ENCODE data around the gene ASIC4.

Gene ASIC4

DNA sequence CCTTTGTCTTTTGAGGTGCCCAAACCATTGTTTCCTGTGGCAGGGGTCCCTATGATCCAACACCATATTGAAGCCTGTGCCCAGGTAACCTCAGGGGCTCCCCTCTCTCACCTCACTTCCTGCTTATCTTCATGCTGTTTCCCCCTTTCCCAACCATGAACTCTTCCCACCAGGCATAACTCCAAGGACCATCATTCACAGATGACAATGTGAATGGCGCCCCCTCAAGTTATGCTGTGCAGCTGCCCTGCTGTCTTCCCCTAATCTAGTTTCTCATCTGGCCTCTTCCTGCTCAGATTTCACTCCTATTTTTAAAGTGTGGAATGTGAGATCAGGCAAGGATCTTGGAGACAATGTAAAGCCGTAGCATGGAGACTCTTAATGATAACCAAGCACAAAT is 14.1 kb upstream of the ASIC4 start:
- Histone ChIP-seq H3K27ac (replicated peaks; ENCODE audit: low read length) (no peak overlapping the region), H3K27me3 (ENCODE audit: control insufficient read depth in 3 of 3, insufficient read depth in 3 of 3, low read depth in 1 of 3, low read length in 3 of 3) (peaks cover 13 to 33% (median 20%) of the 10 kb centered on the region in 3 experiments), H3K9ac (ENCODE audit: low read depth, low read length, poor library complexity) (no peak overlapping the region), H2BK5ac (ENCODE audit: low read length) (no peak overlapping the region), H2AK5ac (ENCODE audit: low read depth, low read length) (no peak overlapping the region), H3K4me1 (ENCODE audit: control insufficient read depth in 2 of 2, insufficient read depth in 1 of 2, low read depth in 1 of 2, low read length in 2 of 2) (peaks cover 7 to 10% of the 10 kb centered on the region in 2 donors), H2AFZ (ENCODE audit: low read length) (no peak overlapping the region), H3K4me2 (ENCODE audit: insufficient read depth, low read length, poor library complexity, severe bottlenecking) (no peak overlapping the region), H2BK15ac (ENCODE audit: low read length) (no peak overlapping the region), H4K91ac (ENCODE audit: low read depth, low read length, poor library complexity) (no peak overlapping the region), H4K8ac (ENCODE audit: low read depth, low read length) (no peak overlapping the region), H3K9me3 (replicated peaks in 1 of 2; ENCODE audit: control insufficient read depth in 2 of 2, insufficient read depth in 1 of 2, low read depth in 1 of 2, low read length in 2 of 2) (no peaks in the 10 kb centered on the region), H3K23ac (ENCODE audit: low read depth, low read length, poor library complexity) (no peak overlapping the region), H3K4me3 (ENCODE audit: low read length in 2 of 2) (no peak overlapping the region), H3K18ac (ENCODE audit: low read length) (no peak overlapping the region), H2BK120ac (ENCODE audit: low read depth, low read length) (no peak overlapping the region), H3K14ac (ENCODE audit: low read length) (no peak overlapping the region), H2BK12ac (ENCODE audit: low read length) (no peak overlapping the region), H3K36me3 (replicated peaks in 1 of 2; ENCODE audit: control insufficient read depth in 2 of 2, insufficient read depth in 2 of 2, low read length in 2 of 2) (peaks cover 0 to 5% of the 10 kb centered on the region in 2 donors), H3K79me1 (ENCODE audit: low read depth, low read length) (no peaks in the 10 kb centered on the region), H3K4ac (ENCODE audit: low read length) (no peak overlapping the region)
- WGBS, 2 donors (ENCODE audit: extremely low coverage in 2 of 2, insufficient read length in 2 of 2, insufficient replicate concordance in 1 of 2): no CpG with 5 or more reads among the region's 2 CpGs
- DNase-seq (ENCODE audit: low spot score): no peak

DNA sequence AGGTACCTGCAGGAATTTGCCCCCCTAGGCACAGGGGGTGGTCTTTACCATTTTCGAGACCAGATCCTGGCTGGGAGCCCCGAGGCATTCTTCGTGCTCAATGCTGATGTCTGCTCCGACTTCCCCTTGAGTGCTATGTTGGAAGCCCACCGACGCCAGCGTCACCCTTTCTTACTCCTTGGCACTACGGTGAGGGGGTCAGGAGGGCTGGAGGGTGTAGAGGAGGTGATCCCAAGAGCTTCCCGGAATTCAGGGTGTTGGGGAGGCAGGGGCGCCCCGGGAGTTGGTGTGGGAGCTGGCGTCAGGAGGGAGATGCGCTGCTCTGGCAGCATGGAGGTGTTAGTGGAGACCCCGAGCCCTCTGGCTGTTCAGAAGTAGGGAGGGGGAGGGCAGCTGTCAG is 12.4 kb upstream of the ASIC4 start:
- no peak overlapping the region for H3K9ac ChIP-seq (ENCODE audit: low read depth, low read length, poor library complexity)
- no peak overlapping the region for H2BK5ac ChIP-seq (ENCODE audit: low read length)
- peaks cover 11 to 16% (median 12%) of the 10 kb centered on the region in 3 experiments for H3K27me3 ChIP-seq (ENCODE audit: control insufficient read depth in 3 of 3, insufficient read depth in 3 of 3, low read depth in 1 of 3, low read length in 3 of 3)
- no peak overlapping the region for H3K27ac ChIP-seq (replicated peaks; ENCODE audit: low read length)
- H4K91ac ChIP-seq (ENCODE audit: low read depth, low read length, poor library complexity): no peak overlapping the region
- no peak overlapping the region for H2AFZ ChIP-seq (ENCODE audit: low read length)
- H3K4me2 ChIP-seq (ENCODE audit: insufficient read depth, low read length, poor library complexity, severe bottlenecking): no peak overlapping the region
- no peak overlapping the region for H3K4ac ChIP-seq (ENCODE audit: low read length)
- peaks cover 5% of the 10 kb centered on the region in 2 donors for H3K36me3 ChIP-seq (replicated peaks in 1 of 2; ENCODE audit: control insufficient read depth in 2 of 2, insufficient read depth in 2 of 2, low read length in 2 of 2)
- H3K9me3 ChIP-seq (replicated peaks in 1 of 2; ENCODE audit: control insufficient read depth in 2 of 2, insufficient read depth in 1 of 2, low read depth in 1 of 2, low read length in 2 of 2): no peaks in the 10 kb centered on the region
- no peak overlapping the region for H2AK5ac ChIP-seq (ENCODE audit: low read depth, low read length)
- no peak overlapping the region for H3K4me3 ChIP-seq (ENCODE audit: low read length in 2 of 2)
- no CpG with 5 or more reads among the region's 14 CpGs for WGBS, 2 donors (ENCODE audit: extremely low coverage in 2 of 2, insufficient read length in 2 of 2, insufficient replicate concordance in 1 of 2)
- no peak overlapping the region for H2BK15ac ChIP-seq (ENCODE audit: low read length)
- peaks cover 6 to 9% of the 10 kb centered on the region in 2 donors for H3K4me1 ChIP-seq (ENCODE audit: control insufficient read depth in 2 of 2, insufficient read depth in 1 of 2, low read depth in 1 of 2, low read length in 2 of 2)
- H2BK12ac ChIP-seq (ENCODE audit: low read length): no peak overlapping the region
- no peak overlapping the region for H3K14ac ChIP-seq (ENCODE audit: low read length)
- no peak overlapping the region for H4K8ac ChIP-seq (ENCODE audit: low read depth, low read length)
- no peak overlapping the region for H3K18ac ChIP-seq (ENCODE audit: low read length)
- no peak overlapping the region for H2BK120ac ChIP-seq (ENCODE audit: low read depth, low read length)
- no peaks in the 10 kb centered on the region for H3K79me1 ChIP-seq (ENCODE audit: low read depth, low read length)
- H3K23ac ChIP-seq (ENCODE audit: low read depth, low read length, poor library complexity): no peak overlapping the region
- DNase-seq (ENCODE audit: low spot score): no peak

DNA sequence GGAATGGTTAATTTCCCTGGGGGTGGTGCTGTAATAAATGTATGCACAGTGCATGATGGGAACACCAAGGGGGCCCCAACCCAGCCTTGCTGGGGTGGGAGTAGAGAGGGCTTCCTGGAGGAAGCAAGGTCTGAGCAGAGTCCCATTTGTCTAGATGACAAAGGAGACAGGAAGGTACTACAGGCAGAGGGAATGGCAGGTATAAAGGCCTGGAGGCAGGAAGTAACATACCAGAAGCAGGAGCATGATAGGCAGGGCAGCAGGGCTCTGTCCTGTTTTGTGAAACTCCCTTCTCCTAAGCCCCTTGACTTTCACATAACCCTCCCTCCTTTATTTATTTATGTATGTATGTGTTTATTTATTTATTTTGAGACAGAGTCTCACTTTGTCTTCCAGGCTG is 11.7 kb upstream of the ASIC4 start:
- Histone ChIP-seq H3K36me3 (replicated peaks in 1 of 2; ENCODE audit: control insufficient read depth in 2 of 2, insufficient read depth in 2 of 2, low read length in 2 of 2) (peaks cover 5% of the 10 kb centered on the region in 2 donors), H3K4me2 (ENCODE audit: insufficient read depth, low read length, poor library complexity, severe bottlenecking) (no peak overlapping the region), H3K4me3 (ENCODE audit: low read length in 2 of 2) (no peak overlapping the region), H3K14ac (ENCODE audit: low read length) (no peak overlapping the region), H3K9ac (ENCODE audit: low read depth, low read length, poor library complexity) (no peak overlapping the region), H4K8ac (ENCODE audit: low read depth, low read length) (no peak overlapping the region), H4K91ac (ENCODE audit: low read depth, low read length, poor library complexity) (no peak overlapping the region), H3K27ac (replicated peaks; ENCODE audit: low read length) (no peak overlapping the region), H3K9me3 (replicated peaks in 1 of 2; ENCODE audit: control insufficient read depth in 2 of 2, insufficient read depth in 1 of 2, low read depth in 1 of 2, low read length in 2 of 2) (no peaks in the 10 kb centered on the region), H3K18ac (ENCODE audit: low read length) (no peak overlapping the region), H3K4me1 (ENCODE audit: control insufficient read depth in 2 of 2, insufficient read depth in 1 of 2, low read depth in 1 of 2, low read length in 2 of 2) (peaks cover 10 to 17% of the 10 kb centered on the region in 2 donors), H3K79me1 (ENCODE audit: low read depth, low read length) (no peaks in the 10 kb centered on the region), H2BK120ac (ENCODE audit: low read depth, low read length) (no peak overlapping the region), H3K23ac (ENCODE audit: low read depth, low read length, poor library complexity) (no peak overlapping the region), H3K4ac (ENCODE audit: low read length) (no peak overlapping the region), H2BK12ac (ENCODE audit: low read length) (no peak overlapping the region), H2BK5ac (ENCODE audit: low read length) (no peak overlapping the region), H2AFZ (ENCODE audit: low read length) (no peak overlapping the region), H2BK15ac (ENCODE audit: low read length) (no peak overlapping the region), H2AK5ac (ENCODE audit: low read depth, low read length) (no peak overlapping the region), H3K27me3 (ENCODE audit: control insufficient read depth in 3 of 3, insufficient read depth in 3 of 3, low read depth in 1 of 3, low read length in 3 of 3) (peaks cover 3 to 10% (median 4%) of the 10 kb centered on the region in 3 experiments)
- no peak for DNase-seq (ENCODE audit: low spot score)

DNA sequence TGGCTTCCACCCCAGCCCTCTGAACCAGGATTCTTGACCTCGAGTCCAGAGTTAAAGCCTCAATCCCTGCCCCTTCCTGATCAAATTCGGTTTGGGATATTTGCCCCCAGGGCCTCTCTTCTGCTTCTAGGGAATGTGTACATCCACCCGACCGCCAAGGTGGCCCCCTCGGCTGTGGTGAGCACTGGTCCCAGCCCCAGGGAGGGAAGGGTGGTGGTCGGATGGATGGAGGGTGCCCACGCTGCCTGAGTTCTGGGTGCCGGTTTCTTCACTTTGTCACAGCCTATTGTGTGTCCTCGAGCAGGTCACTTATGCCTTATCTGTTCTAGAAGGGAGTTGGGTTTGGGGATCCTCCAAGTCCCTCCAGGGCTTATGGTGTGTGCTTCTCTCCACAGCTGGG is 8.7 kb upstream of the ASIC4 start:
- Histone ChIP-seq H3K4me3 (ENCODE audit: low read length in 2 of 2) (no peak overlapping the region), H3K27ac (replicated peaks; ENCODE audit: low read length) (no peak overlapping the region), H3K4me1 (ENCODE audit: control insufficient read depth in 2 of 2, insufficient read depth in 1 of 2, low read depth in 1 of 2, low read length in 2 of 2) (peaks cover 17 to 31% of the 10 kb centered on the region in 2 donors), H3K27me3 (ENCODE audit: control insufficient read depth in 3 of 3, insufficient read depth in 3 of 3, low read depth in 1 of 3, low read length in 3 of 3) (peaks cover 0 to 7% (median 0%) of the 10 kb centered on the region in 3 experiments), H3K36me3 (replicated peaks in 1 of 2; ENCODE audit: control insufficient read depth in 2 of 2, insufficient read depth in 2 of 2, low read length in 2 of 2) (peaks cover 5% of the 10 kb centered on the region in 2 donors), H3K4me2 (ENCODE audit: insufficient read depth, low read length, poor library complexity, severe bottlenecking) (no peak overlapping the region), H2AK5ac (ENCODE audit: low read depth, low read length) (no peak overlapping the region), H3K4ac (ENCODE audit: low read length) (no peak overlapping the region), H3K79me1 (ENCODE audit: low read depth, low read length) (no peaks in the 10 kb centered on the region), H3K9me3 (replicated peaks in 1 of 2; ENCODE audit: control insufficient read depth in 2 of 2, insufficient read depth in 1 of 2, low read depth in 1 of 2, low read length in 2 of 2) (no peaks in the 10 kb centered on the region), H3K18ac (ENCODE audit: low read length) (no peak overlapping the region), H3K14ac (ENCODE audit: low read length) (no peak overlapping the region), H2AFZ (ENCODE audit: low read length) (no peak overlapping the region), H3K23ac (ENCODE audit: low read depth, low read length, poor library complexity) (peak overlapping the region; percentile 67), H2BK15ac (ENCODE audit: low read length) (no peak overlapping the region), H4K8ac (ENCODE audit: low read depth, low read length) (no peak overlapping the region), H4K91ac (ENCODE audit: low read depth, low read length, poor library complexity) (no peak overlapping the region), H3K9ac (ENCODE audit: low read depth, low read length, poor library complexity) (no peak overlapping the region), H2BK120ac (ENCODE audit: low read depth, low read length) (no peak overlapping the region), H2BK12ac (ENCODE audit: low read length) (no peak overlapping the region), H2BK5ac (ENCODE audit: low read length) (no peak overlapping the region)
- DNase-seq (ENCODE audit: low spot score): no peak
- WGBS, 2 donors (ENCODE audit: extremely low coverage in 2 of 2, insufficient read length in 2 of 2, insufficient replicate concordance in 1 of 2): no CpG with 5 or more reads among the region's 9 CpGs
